ENCODE results near the gene RAPH1. TPM values are rescaled to one million over a fixed set of nuclear protein-coding genes. Genes with fewer than 3 reads are reported as not detected.

RAPH1 gene
- total and polyA plus RNA-seq, 2 experiments from 2014 or later, result 12.9 to 22.1 TPM

- H3K4me1 ChIP-seq (ENCODE audit: insufficient read depth), result peaks cover 7% of the 10 kb centered on the region
- no peaks in the 10 kb centered on the region for H3K9me2 ChIP-seq (replicated peaks; ENCODE audit: insufficient read depth)
- H3K27me3 ChIP-seq, result no peaks in the 10 kb centered on the region
- peak overlapping the region; percentile 38 for H3K4me2 ChIP-seq
- H3K36me3 ChIP-seq (replicated peaks; ENCODE audit: insufficient read depth, low read depth), result no peaks in the 10 kb centered on the region
- H3K27ac ChIP-seq, result peak overlapping the region; percentile 71
- no peaks in the 10 kb centered on the region for H3K9me3 ChIP-seq (ENCODE audit: low read depth)
- no peak for TF ChIP-seq EZH2phosphoT487 (IDR thresholded peaks at IDR 0.05; ENCODE audit: low read depth, severe bottlenecking, unreplicated experiment)
- no peak for TF ChIP-seq CTCF (IDR thresholded peaks at IDR 0.05; ENCODE audit: poor library complexity)
- no peak for TF ChIP-seq EZH2 (IDR thresholded peaks at IDR 0.05; ENCODE audit: borderline replicate concordance)
- H3K4me3 ChIP-seq, result no peak overlapping the region
- peak; percentile 66 for DNase-seq (ENCODE audit: low spot score)
- H3K79me2 ChIP-seq, result no peaks in the 10 kb centered on the region
- no peaks in the 10 kb centered on the region for H4K20me1 ChIP-seq (ENCODE audit: insufficient read depth, poor library complexity, severe bottlenecking)
- 30% methylated on average over 3 of the region's 3 CpGs for WGBS (ENCODE audit: low lambda C conversion rate, missing lambda C conversion rate)
- H2AFZ ChIP-seq, result no peak overlapping the region
Observed at GRCh38 chr2:203551778-203552177, 16.7 kb upstream of the RAPH1 start.

GRCh38 chr2:203550266-203550665 lies 15.2 kb upstream of the RAPH1 start:
- H3K4me1 ChIP-seq (ENCODE audit: insufficient read depth), result peaks cover 7% of the 10 kb centered on the region
- H3K27ac ChIP-seq, result no peak overlapping the region
- H3K79me2 ChIP-seq, result no peaks in the 10 kb centered on the region
- no peak overlapping the region for H3K4me2 ChIP-seq
- H4K20me1 ChIP-seq (ENCODE audit: insufficient read depth, poor library complexity, severe bottlenecking), result no peaks in the 10 kb centered on the region
- no peaks in the 10 kb centered on the region for H3K9me3 ChIP-seq (ENCODE audit: low read depth)
- no peak overlapping the region for H2AFZ ChIP-seq
- no peak overlapping the region for H3K4me3 ChIP-seq
- DNase-seq (ENCODE audit: low spot score), result no peak
- no peaks in the 10 kb centered on the region for H3K36me3 ChIP-seq (replicated peaks; ENCODE audit: insufficient read depth, low read depth)
- TF ChIP-seq EZH2 (IDR thresholded peaks at IDR 0.05; ENCODE audit: borderline replicate concordance), result no peak
- TF ChIP-seq EZH2phosphoT487 (IDR thresholded peaks at IDR 0.05; ENCODE audit: low read depth, severe bottlenecking, unreplicated experiment), result no peak
- TF ChIP-seq CTCF (IDR thresholded peaks at IDR 0.05; ENCODE audit: poor library complexity), result no peak
- H3K27me3 ChIP-seq, result no peaks in the 10 kb centered on the region
- H3K9me2 ChIP-seq (replicated peaks; ENCODE audit: insufficient read depth), result no peaks in the 10 kb centered on the region
- WGBS (ENCODE audit: low lambda C conversion rate, missing lambda C conversion rate), result 98% methylated on average over 2 of the region's 2 CpGs

- no peak overlapping the region for H3K4me3 ChIP-seq
- H3K9me3 ChIP-seq (ENCODE audit: low read depth), result no peaks in the 10 kb centered on the region
- no peaks in the 10 kb centered on the region for H4K20me1 ChIP-seq (ENCODE audit: insufficient read depth, poor library complexity, severe bottlenecking)
- H3K9me2 ChIP-seq (replicated peaks; ENCODE audit: insufficient read depth), result no peaks in the 10 kb centered on the region
- no peak for DNase-seq (ENCODE audit: low spot score)
- no peak overlapping the region for H3K27ac ChIP-seq
- no peaks in the 10 kb centered on the region for H3K79me2 ChIP-seq
- TF ChIP-seq EZH2phosphoT487 (IDR thresholded peaks at IDR 0.05; ENCODE audit: low read depth, severe bottlenecking, unreplicated experiment) (no peak), CTCF (IDR thresholded peaks at IDR 0.05; ENCODE audit: poor library complexity) (no peak), EZH2 (IDR thresholded peaks at IDR 0.05; ENCODE audit: borderline replicate concordance) (no peak)
- H3K36me3 ChIP-seq (replicated peaks; ENCODE audit: insufficient read depth, low read depth), result no peaks in the 10 kb centered on the region
- H3K27me3 ChIP-seq, result no peaks in the 10 kb centered on the region
- H2AFZ ChIP-seq, result no peak overlapping the region
- peaks cover 7% of the 10 kb centered on the region for H3K4me1 ChIP-seq (ENCODE audit: insufficient read depth)
- H3K4me2 ChIP-seq, result no peak overlapping the region
Observed at GRCh38 chr2:203549406-203549805, 14.3 kb upstream of the RAPH1 start.

GRCh38 chr2:203548887-203549286 lies 13.8 kb upstream of the RAPH1 start:
- H3K9me2 ChIP-seq (replicated peaks; ENCODE audit: insufficient read depth), result no peaks in the 10 kb centered on the region
- no peak overlapping the region for H2AFZ ChIP-seq
- H3K27ac ChIP-seq, result no peak overlapping the region
- no peaks in the 10 kb centered on the region for H4K20me1 ChIP-seq (ENCODE audit: insufficient read depth, poor library complexity, severe bottlenecking)
- no peak overlapping the region for H3K4me2 ChIP-seq
- H3K4me1 ChIP-seq (ENCODE audit: insufficient read depth), result peaks cover 7% of the 10 kb centered on the region
- DNase-seq (ENCODE audit: low spot score), result no peak
- H3K79me2 ChIP-seq, result no peaks in the 10 kb centered on the region
- no peaks in the 10 kb centered on the region for H3K9me3 ChIP-seq (ENCODE audit: low read depth)
- TF ChIP-seq CTCF (IDR thresholded peaks at IDR 0.05; ENCODE audit: poor library complexity) (no peak), EZH2phosphoT487 (IDR thresholded peaks at IDR 0.05; ENCODE audit: low read depth, severe bottlenecking, unreplicated experiment) (no peak), EZH2 (IDR thresholded peaks at IDR 0.05; ENCODE audit: borderline replicate concordance) (no peak)
- no peak overlapping the region for H3K4me3 ChIP-seq
- no peaks in the 10 kb centered on the region for H3K27me3 ChIP-seq
- H3K36me3 ChIP-seq (replicated peaks; ENCODE audit: insufficient read depth, low read depth), result no peaks in the 10 kb centered on the region

Measured in hepatocyte (in vitro differentiated cells).